Measurements from ENCODE around the gene KCNE3.

Gene KCNE3

DNA sequence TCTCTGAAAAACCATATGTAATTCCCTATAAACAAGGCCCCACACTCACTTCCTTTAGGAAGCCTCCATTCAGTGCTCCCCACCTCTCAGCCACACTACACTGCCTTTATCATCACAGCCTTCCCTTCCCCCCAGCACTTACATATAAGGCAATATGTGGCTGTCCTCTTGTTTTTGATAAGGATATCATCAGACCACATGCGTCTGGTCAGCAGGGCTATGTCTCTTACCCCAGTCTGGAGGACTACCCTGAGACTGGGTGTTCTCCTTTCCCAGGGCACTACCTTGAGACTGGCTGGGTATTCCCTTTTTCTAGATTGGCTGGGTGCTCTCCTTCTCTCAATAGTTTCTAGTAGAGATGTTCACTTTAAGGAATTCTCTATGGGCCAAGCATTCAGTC lies 7.8 kb downstream of the KCNE3 start:
- Histone ChIP-seq H3K4me3 (ENCODE audit: low read depth, low read length) (no peak overlapping the region), H3K4me2 (ENCODE audit: low read length) (no peak overlapping the region), H3K27ac (no peak overlapping the region), H3K27me3 (ENCODE audit: control insufficient read depth, insufficient read depth, low read length) (no peaks in the 10 kb centered on the region), H3K79me2 (no peaks in the 10 kb centered on the region), H2AFZ (no peak overlapping the region), H3K36me3 (ENCODE audit: control insufficient read depth, insufficient read depth, low read length) (no peaks in the 10 kb centered on the region), H3K9me3 (ENCODE audit: control insufficient read depth, low read length) (no peaks in the 10 kb centered on the region), H3K9ac (no peak overlapping the region), H3K4me1 (no peaks in the 10 kb centered on the region)
- TF ChIP-seq, protein P1, sequence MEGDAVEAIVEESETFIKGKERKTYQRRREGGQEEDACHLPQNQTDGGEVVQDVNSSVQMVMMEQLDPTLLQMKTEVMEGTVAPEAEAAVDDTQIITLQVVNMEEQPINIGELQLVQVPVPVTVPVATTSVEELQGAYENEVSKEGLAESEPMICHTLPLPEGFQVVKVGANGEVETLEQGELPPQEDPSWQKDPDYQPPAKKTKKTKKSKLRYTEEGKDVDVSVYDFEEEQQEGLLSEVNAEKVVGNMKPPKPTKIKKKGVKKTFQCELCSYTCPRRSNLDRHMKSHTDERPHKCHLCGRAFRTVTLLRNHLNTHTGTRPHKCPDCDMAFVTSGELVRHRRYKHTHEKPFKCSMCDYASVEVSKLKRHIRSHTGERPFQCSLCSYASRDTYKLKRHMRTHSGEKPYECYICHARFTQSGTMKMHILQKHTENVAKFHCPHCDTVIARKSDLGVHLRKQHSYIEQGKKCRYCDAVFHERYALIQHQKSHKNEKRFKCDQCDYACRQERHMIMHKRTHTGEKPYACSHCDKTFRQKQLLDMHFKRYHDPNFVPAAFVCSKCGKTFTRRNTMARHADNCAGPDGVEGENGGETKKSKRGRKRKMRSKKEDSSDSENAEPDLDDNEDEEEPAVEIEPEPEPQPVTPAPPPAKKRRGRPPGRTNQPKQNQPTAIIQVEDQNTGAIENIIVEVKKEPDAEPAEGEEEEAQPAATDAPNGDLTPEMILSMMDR (IDR thresholded peaks at IDR 0.05): no peak

DNA sequence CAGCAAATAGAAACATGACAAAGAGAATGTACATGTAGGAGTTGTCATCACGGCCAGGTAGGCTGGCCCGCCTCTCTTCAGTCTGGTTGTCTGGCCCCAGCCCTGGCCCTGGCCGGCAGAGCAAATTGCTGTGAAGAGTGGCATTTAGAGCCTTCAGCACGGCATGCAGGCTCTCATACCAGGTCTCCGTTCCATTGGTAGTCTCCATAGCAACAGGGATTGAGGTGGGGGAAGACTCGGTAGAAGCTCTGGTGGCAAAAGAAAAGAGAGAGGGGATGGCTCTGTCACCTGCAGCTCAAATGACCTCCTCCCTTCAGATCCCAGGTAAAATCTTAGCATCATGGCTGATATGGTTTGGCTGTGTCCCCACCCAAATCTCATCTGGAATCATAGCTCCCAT lies 10.0 kb downstream of the KCNE3 start:
- Histone ChIP-seq H3K27ac (no peak overlapping the region), H3K9ac (no peak overlapping the region), H3K9me3 (ENCODE audit: control insufficient read depth, low read length) (no peaks in the 10 kb centered on the region), H2AFZ (no peak overlapping the region), H3K4me3 (ENCODE audit: low read depth, low read length) (no peak overlapping the region), H3K27me3 (ENCODE audit: control insufficient read depth, insufficient read depth, low read length) (no peaks in the 10 kb centered on the region), H3K4me1 (no peaks in the 10 kb centered on the region), H3K79me2 (no peaks in the 10 kb centered on the region), H3K4me2 (ENCODE audit: low read length) (no peak overlapping the region), H3K36me3 (ENCODE audit: control insufficient read depth, insufficient read depth, low read length) (no peaks in the 10 kb centered on the region)
- TF ChIP-seq, protein P1 (IDR thresholded peaks at IDR 0.05): no peak

DNA sequence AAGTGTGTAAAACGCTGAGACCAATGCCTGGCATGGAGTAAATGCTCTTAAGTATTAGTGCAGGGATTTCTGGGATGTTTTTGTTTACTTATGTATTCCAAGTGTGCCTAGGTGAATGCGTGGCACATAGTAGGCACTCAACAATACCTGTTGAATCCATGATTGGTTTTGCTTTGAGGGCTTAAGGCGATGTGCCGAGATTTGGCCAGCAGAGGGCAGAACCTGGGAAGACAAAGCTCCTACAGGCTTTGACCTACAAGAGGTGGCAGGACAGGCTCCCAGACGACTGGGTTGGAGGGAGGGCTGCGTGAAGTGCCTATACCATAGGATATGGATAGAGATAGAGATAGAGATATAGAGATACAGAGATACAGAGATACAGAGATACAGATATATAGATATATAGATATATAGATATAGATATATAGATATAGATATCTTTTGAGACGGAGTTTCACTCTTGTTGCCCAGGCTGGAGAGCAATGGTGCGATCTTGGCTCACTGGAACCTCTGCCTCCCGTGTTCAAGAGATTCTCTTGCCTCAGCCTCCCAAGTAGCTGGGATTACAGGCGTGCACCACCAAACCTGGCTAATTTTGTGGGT lies 13.9 kb downstream of the KCNE3 start:
- TF ChIP-seq, protein P1 (IDR thresholded peaks at IDR 0.05): peak; percentile 47
- Histone ChIP-seq H3K79me2 (no peaks in the 10 kb centered on the region), H3K9me3 (ENCODE audit: control insufficient read depth, low read length) (no peaks in the 10 kb centered on the region), H2AFZ (no peak overlapping the region), H3K36me3 (ENCODE audit: control insufficient read depth, insufficient read depth, low read length) (no peaks in the 10 kb centered on the region), H3K27me3 (ENCODE audit: control insufficient read depth, insufficient read depth, low read length) (no peaks in the 10 kb centered on the region), H3K4me3 (ENCODE audit: low read depth, low read length) (no peak overlapping the region), H3K4me1 (no peaks in the 10 kb centered on the region), H3K9ac (no peak overlapping the region), H3K27ac (no peak overlapping the region), H3K4me2 (ENCODE audit: low read length) (no peak overlapping the region)

GRCh38 chr11:74452366-74452765 lies 15.0 kb downstream of the KCNE3 start:
- TF ChIP-seq, protein P1 (IDR thresholded peaks at IDR 0.05): no peak
- Histone ChIP-seq H3K4me2 (ENCODE audit: low read length) (no peak overlapping the region), H3K9ac (no peak overlapping the region), H2AFZ (no peak overlapping the region), H3K27me3 (ENCODE audit: control insufficient read depth, insufficient read depth, low read length) (no peaks in the 10 kb centered on the region), H3K79me2 (no peaks in the 10 kb centered on the region), H3K4me1 (no peaks in the 10 kb centered on the region), H3K36me3 (ENCODE audit: control insufficient read depth, insufficient read depth, low read length) (no peaks in the 10 kb centered on the region), H3K4me3 (ENCODE audit: low read depth, low read length) (no peak overlapping the region), H3K27ac (no peak overlapping the region), H3K9me3 (ENCODE audit: control insufficient read depth, low read length) (no peaks in the 10 kb centered on the region)

- H3K79me2 ChIP-seq: no peaks in the 10 kb centered on the region
- no peak overlapping the region for H2AFZ ChIP-seq
- no peak overlapping the region for H3K27ac ChIP-seq
- H3K4me3 ChIP-seq (ENCODE audit: low read depth, low read length): no peak overlapping the region
- no peaks in the 10 kb centered on the region for H3K36me3 ChIP-seq (ENCODE audit: control insufficient read depth, insufficient read depth, low read length)
- H3K27me3 ChIP-seq (ENCODE audit: control insufficient read depth, insufficient read depth, low read length): no peaks in the 10 kb centered on the region
- H3K4me1 ChIP-seq: no peaks in the 10 kb centered on the region
- H3K4me2 ChIP-seq (ENCODE audit: low read length): no peak overlapping the region
- H3K9ac ChIP-seq: no peak overlapping the region
- H3K9me3 ChIP-seq (ENCODE audit: control insufficient read depth, low read length): no peaks in the 10 kb centered on the region
- TF ChIP-seq, protein P1 (IDR thresholded peaks at IDR 0.05): no peak
These were observed 17.0 kb downstream of the KCNE3 start for GRCh38 chr11:74450318-74450717.
